Colonic mucosa (tissue), 4 donors: ENCODE measurements around the gene ZNF280B. TPM values are rescaled to one million over a fixed set of nuclear protein-coding genes. Genes with fewer than 3 reads are reported as not detected.

Source experiments
- DNase-seq: peaks from one replicate; pipeline ENCODE4 v3.0.0-alpha.2; 2020
- H3K27ac ChIP-seq: fragments of 200-600 bp; one replicate; pipeline ENCODE4 v1.8.0; 2021
- H3K27me3 ChIP-seq: fragments of 200-600 bp; one replicate; pipeline ENCODE4 v1.8.0; 2021
- H3K36me3 ChIP-seq: fragments of 200-600 bp; one replicate; pipeline ENCODE4 v1.8.0; 2021
- H3K4me1 ChIP-seq: fragments of 200-600 bp; one replicate; pipeline ENCODE4 v1.8.0; 2021; ENCODE audit warnings: mild to moderate bottlenecking
- H3K4me3 ChIP-seq: fragments of 200-600 bp; one replicate; pipeline ENCODE4 v1.8.0; 2021
- H3K9ac ChIP-seq, 2 donors: one replicate each; pipeline ENCODE4 v1.7.0; 2013; ENCODE audit warnings: control low read depth in 2 of 2, low read depth in 2 of 2, low read length in 2 of 2
- H3K9me3 ChIP-seq: fragments of 200-600 bp; one replicate; pipeline ENCODE4 v1.8.0; 2021
- CTCF ChIP-seq: fragments of 200-600 bp; IDR thresholded peaks from one replicate; pipeline ENCODE4 v1.8.0; 2022; ENCODE audit warnings: antibody characterized with exemption, mild to moderate bottlenecking
- intact Hi-C: fragments of 100-400 bp; cut with DNase I; formaldehyde crosslinking; loops from one replicate; pipeline ENCODE4 v1.14.1; 2022
- total RNA-seq, 2 donors: library from RNA; stranded (reverse); fragmentation: NEBNext Ultra II Directional in 1 of 2; extraction: Animal tissue kit (Norgen Biotek cat#: 25700) in 1 of 2; gene quantifications; one replicate each; pipeline ENCODE4 v1.2.1, GENCODE V29; 2021
- donor health status: healthy.
- donor health status: DM: no; HTN: no; CAD: no.
- donor health status: DM: no; HTN: no; CAD: no.

The ZNF280B gene
- total RNA-seq, 2 donors from 2014 or later: 0.96 to 1.1 TPM

GRCh38 chr22:22548910-22549309, 40.4 kb upstream of the ZNF280B start:
- no peak for TF ChIP-seq CTCF
- intact Hi-C loops: no loop called here
- no peak for DNase-seq
- H3K27ac ChIP-seq: no peak overlapping the region
- no peaks in the 10 kb centered on the region for H3K27me3 ChIP-seq
- no peak overlapping the region for H3K4me3 ChIP-seq
- no peaks in the 10 kb centered on the region for H3K9me3 ChIP-seq
- no peaks in the 10 kb centered on the region for H3K4me1 ChIP-seq
- no peaks in the 10 kb centered on the region for H3K36me3 ChIP-seq
- no peak overlapping the region for H3K9ac ChIP-seq

- Histone ChIP-seq H3K36me3 (no peaks in the 10 kb centered on the region), H3K9ac (no peak overlapping the region), H3K27me3 (no peaks in the 10 kb centered on the region), H3K27ac (no peak overlapping the region), H3K9me3 (no peaks in the 10 kb centered on the region), H3K4me1 (no peaks in the 10 kb centered on the region), H3K4me3 (no peak overlapping the region)
- no peak for TF ChIP-seq CTCF
- intact Hi-C loops: no loop called here
- no peak for DNase-seq
These were observed 39.8 kb upstream of the ZNF280B start for GRCh38 chr22:22548317-22548716.

GRCh38 chr22:22547692-22548300, 39.3 kb upstream of the ZNF280B start:
- no peak for TF ChIP-seq CTCF
- H3K36me3 ChIP-seq: no peaks in the 10 kb centered on the region
- no peak overlapping the region for H3K27ac ChIP-seq
- H3K9ac ChIP-seq: no peak overlapping the region
- H3K27me3 ChIP-seq: no peaks in the 10 kb centered on the region
- no peaks in the 10 kb centered on the region for H3K9me3 ChIP-seq
- H3K4me3 ChIP-seq: no peak overlapping the region
- no peaks in the 10 kb centered on the region for H3K4me1 ChIP-seq
- DNase-seq: no peak
- intact Hi-C loops: no loop called here

GRCh38 chr22:22547226-22547625, 38.7 kb upstream of the ZNF280B start:
- H3K9ac ChIP-seq: no peak overlapping the region
- H3K4me3 ChIP-seq: no peak overlapping the region
- DNase-seq: no peak
- intact Hi-C loops: no loop called here
- no peaks in the 10 kb centered on the region for H3K4me1 ChIP-seq
- H3K36me3 ChIP-seq: no peaks in the 10 kb centered on the region
- no peaks in the 10 kb centered on the region for H3K27me3 ChIP-seq
- H3K9me3 ChIP-seq: no peaks in the 10 kb centered on the region
- TF ChIP-seq CTCF: no peak
- H3K27ac ChIP-seq: no peak overlapping the region

GRCh38 chr22:22546490-22546889, 37.9 kb upstream of the ZNF280B start:
- H3K9ac ChIP-seq: no peak overlapping the region
- H3K27me3 ChIP-seq: no peaks in the 10 kb centered on the region
- no peak overlapping the region for H3K4me3 ChIP-seq
- TF ChIP-seq CTCF: no peak
- intact Hi-C loops: no loop called here
- no peak overlapping the region for H3K27ac ChIP-seq
- H3K9me3 ChIP-seq: no peaks in the 10 kb centered on the region
- DNase-seq: no peak
- no peaks in the 10 kb centered on the region for H3K36me3 ChIP-seq
- H3K4me1 ChIP-seq: no peaks in the 10 kb centered on the region
